Activated gamma-delta T cell (primary cell): Measurements from ENCODE around the gene KIAA0753.

Experiments
- DNase-seq: peaks from one replicate; lab custom pipeline; 2025; lab: John Stamatoyannopoulos, UW

KIAA0753 gene

DNA sequence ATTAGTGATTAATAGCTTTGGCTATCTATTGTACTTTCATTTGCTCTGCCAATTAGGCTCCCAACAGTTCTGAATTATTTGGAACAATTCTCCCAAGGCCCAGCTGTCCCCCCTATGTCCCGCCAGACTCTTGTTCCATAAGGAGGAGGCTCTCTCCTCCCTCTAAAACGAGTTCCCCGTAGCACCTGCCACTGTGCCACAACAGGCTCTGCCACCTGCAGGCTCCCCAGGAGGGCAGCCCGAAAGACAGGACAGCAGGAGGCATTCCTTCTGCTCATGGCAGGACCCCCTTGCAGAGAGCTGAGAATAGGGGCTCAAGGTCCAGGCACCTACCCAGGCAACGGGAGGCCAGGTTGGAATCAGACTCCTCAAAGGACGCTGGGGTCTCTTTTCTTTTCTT, 93.2 kb downstream of the KIAA0753 start:
- DNase-seq: no peak

DNA sequence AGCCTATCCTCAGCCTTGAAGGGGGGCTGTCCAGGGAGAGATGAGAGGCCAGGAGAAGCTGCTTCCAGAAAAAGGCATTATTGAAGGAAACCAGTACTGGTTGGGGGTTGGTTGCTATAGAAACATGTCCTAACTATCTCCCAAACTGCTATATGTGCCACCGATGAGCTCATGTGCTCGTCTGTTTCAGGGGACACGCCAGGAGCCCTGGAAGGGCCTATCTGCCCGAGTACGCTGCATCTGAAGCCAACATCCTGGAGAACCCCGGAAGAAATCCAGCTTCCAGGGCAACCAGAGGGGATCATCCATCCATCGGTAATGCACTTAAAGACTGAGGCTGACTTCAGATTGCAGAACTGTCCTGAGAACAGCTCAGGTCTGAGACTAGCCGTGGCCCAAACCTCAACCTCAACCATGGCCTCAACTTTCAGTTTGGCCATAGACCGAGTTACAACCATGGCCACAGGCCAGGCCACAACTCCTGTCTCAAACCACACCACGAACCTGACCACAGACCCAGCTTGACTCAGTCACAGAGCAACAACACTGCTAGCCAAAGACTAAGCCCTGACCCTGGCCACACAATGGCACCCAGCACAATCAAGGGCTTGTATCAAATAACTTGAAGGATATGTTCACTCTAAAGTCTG, 94.3 kb downstream of the KIAA0753 start:
- DNase-seq: no peak

DNA sequence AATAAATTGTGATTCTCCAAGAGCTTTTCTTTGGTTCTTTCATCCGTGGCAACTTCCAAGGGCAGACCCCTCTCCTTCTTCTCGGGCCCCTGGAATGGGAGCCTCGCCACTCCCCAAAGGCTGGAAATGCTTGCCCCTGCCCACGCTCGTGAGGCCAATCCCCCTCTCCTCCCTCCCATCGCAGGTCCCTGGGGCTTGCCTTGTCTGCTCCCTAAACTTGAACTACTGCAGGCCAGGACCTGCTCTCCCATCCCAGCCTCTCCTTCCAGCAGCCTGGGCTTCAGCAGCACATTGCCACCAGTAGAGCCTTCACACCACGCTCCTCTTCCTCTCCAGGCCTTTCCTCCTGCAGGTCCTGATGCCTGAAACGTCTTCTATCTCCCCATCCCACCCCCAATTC, 95.2 kb downstream of the KIAA0753 start:
- no peak for DNase-seq

DNA sequence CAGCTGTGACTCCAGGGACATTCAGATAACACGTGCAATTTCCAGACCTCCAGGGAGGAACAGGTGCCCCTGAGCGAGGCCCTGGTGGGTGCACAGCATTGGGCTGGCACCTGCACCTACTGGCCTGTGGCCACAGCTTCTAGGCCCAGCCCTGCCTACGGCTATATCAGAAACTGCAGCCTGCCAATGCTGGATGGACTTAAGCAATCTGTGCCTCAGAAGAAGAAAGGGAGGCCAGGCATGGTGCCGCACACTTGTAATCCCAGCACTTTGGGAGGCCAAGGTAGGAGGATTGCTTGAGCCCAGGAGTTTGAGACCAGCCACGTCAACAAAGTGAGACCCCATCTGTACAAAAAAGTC, 96.5 kb downstream of the KIAA0753 start:
- no peak for DNase-seq

DNA sequence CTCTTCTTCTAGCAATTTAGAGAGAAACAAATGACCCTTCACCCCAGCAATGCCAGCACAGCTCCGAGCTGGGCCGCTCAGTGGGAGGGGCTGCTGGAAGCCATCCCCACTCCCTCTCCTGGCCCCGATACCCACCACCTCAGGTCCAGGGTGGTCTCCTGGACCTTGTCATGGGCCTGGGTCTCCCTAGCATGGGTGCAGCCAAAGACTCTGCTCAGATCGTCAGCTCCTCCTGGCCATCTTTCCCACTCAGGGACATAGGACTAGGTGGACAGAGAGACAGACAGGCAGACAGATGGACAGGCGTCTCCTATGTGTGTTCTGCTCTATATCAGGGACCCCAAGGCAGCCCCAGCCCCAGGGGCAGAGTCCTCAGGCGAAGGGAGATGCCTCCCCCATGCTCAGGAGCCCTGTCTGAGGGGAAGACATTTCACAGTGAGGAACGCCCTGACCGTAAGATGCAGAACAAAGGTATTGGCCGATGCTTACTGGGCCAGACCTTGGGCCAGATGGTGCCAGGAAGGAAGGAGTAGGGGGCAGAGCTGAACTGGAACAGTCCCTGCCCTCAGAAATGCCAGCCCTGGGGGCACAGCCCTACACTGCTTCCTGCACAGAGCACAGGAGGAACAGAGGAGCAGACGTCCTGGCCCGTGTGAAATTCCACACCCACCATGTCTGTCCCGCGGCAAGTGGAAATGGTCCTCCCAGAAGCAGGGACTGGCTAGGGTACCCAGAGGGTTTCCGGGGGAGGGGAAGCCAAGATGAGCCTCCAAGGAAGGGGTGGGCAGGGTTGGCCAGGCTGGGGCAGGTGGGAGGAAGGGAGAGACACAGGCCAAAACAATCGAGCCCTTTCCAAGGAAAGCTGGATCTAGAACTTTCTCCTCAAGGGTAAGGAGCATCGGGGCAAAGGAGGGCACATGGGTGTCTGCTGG, 97.2 kb downstream of the KIAA0753 start:
- no peak for DNase-seq

DNA sequence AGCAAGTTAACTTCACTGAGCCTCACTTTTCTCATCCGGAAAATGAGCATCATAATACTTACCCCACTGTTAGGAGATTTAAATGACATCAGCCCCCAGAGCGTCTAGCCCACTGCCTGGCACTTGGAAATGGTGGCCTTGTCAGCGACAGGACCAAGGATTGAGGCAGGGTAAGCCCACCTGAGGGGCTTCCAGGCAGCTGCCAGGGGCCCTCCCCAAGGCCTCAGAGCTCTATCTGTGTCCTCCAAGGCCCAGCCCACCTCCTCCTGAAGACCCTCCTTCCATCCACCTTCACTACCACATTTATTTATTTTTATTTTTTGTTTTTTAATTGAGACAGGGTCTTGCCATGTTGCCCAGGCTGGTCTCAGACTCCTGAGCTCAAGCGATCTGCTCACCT, 97.9 kb downstream of the KIAA0753 start:
- DNase-seq: no peak

DNA sequence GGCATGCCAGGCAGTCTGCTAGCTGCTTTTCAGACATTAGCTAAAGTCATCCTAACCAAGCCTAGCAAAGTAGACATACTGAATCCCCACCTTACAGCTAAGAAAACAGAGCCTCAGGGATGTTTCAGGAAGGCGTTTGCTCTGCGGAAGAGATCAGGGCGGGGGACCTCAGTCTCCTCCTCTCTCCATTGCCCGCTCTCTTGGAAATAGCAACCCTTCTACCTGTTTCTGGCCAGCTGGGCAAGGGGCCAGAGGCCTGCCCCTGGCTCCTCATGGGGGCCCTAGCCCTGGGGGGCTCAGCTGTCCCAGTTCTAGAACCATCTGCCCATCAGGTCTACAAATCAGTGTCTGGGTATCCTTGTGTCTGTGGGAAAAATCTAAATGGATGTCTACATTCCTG, 98.6 kb downstream of the KIAA0753 start:
- DNase-seq: no peak

DNA sequence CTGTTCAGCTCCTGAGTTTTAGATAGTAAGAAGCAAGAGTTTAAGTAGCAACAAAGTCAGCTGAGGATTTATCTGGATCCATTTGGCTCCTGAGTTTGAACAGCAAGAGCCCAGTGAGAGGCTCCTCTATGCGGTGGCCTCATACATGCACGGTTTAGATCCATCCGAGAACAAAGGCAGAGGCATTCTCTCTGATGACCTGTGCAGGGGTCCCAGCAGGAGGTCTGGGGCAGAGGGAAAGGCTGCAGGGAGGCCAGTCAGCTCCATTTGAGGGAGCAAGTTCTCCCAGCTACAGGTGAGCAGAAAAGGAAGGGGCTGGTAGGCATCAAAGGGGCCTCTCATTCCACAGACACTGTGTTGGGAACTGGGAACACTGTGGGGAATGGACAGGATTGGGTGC, 100.6 kb downstream of the KIAA0753 start:
- no peak for DNase-seq

DNA sequence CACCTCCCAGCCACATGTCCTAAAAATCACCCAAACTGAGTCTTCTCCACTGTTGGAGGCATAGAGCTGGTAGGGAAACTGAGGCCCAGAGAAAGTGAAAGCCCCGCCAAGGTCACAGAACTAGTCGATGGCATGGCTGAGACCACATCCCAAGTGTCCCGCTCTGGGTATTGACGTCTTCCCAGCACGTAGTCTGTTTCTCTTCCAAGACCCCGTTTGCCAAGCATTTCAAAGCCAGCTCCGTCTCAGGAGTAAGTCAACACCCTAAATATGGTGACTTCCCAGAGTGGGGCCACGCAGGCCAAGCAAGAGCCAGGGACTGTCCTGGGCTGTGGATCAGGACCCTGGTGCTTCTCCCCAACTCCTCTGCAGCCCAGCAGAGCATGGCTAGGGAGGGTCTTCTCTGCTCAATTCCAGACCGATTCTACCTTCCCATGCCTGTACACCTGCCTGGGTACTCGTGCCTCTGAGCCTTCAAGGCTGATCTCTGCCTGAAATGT, 103.9 kb downstream of the KIAA0753 start:
- no peak for DNase-seq

DNA sequence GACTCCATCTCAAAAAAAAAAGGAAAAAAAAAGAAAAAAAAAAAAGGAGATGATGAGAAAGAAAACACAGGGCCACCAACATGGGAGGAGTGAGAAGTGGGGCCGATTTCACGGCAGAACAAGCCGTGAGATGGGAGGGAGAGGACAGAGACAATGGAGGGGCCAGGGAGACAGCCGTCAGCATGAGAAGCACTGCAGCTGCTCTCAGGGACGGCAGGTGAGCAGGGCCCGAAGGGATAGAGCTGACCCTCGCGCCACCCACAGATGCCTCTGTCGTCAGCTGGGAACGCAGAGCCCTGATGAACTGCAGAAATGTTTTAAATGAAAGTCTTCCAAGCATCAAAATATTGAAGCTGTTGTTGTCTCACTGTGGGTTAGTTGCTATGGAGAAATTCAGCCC, 104.5 kb downstream of the KIAA0753 start:
- no peak for DNase-seq

DNA sequence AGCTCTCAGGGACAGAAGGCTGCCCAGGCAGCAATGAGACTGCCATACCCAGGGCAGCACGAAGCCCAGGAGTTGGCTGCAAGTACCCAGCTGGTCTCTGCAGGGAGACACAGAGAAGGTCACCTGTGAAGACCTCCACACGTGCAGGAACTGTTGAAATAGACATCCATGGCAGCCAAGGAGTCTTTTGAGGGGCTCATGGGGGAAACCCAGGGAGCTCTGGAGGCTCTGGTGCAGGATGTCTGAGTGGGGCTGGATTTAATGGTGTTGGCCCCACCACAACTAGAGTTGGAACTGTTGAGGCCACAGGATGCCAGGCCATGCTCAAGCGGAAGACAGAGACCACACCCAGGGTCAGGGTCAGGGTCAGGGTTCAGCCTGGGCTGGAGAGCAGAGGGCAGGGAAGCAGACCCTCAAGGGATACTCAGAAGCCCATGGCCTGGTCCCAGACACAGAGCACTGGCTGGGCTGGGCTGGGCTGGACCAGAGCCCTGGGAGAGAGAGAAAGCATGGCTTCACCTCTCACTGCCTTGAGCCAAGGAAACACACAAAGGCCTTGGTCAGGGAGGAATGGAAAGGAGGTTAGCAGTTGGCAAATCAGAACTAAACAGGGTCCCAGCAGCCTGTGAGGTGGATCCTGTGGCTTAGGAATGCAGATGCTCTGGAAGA, 105.5 kb downstream of the KIAA0753 start:
- no peak for DNase-seq

DNA sequence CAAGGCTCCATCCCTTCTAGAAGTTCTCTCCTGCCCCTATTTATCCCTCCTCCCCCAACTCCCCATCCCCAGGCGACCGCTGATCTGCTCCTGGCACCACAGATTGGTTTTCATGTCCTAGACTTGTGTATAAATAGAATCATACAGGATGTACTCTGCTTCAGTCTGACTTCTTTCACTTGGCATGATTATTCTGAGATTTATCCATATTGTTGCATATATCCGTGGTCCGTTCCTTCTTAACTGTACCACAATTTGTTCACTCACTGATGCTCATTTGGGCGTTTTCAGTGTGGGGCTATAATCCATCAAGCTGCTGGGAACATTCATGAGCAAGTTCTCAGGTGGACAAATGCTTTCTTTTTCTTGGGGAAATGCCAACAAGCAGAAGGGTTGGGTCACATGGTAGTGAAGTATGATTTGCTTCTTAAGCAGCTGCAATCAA, 108.0 kb downstream of the KIAA0753 start:
- no peak for DNase-seq

DNA sequence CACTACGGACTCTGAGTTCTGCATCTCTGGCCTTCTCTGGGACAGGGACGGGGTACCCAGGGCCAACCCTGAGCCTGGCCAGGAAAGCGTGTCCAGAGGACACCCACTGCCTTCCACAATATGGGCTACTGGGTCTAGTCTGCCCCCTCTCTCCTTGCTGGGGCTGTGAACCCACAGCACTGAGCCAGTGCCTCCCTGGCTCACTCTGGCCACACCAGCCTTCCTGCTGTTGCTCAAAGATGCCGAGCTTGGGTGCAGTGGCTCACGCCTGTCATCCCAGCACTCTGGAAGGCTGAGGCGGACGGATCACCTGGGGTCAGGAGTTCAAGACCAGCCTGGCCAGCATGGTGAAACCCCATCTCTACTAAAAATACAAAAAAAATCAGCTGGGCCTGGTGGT, 108.9 kb downstream of the KIAA0753 start:
- DNase-seq: no peak

DNA sequence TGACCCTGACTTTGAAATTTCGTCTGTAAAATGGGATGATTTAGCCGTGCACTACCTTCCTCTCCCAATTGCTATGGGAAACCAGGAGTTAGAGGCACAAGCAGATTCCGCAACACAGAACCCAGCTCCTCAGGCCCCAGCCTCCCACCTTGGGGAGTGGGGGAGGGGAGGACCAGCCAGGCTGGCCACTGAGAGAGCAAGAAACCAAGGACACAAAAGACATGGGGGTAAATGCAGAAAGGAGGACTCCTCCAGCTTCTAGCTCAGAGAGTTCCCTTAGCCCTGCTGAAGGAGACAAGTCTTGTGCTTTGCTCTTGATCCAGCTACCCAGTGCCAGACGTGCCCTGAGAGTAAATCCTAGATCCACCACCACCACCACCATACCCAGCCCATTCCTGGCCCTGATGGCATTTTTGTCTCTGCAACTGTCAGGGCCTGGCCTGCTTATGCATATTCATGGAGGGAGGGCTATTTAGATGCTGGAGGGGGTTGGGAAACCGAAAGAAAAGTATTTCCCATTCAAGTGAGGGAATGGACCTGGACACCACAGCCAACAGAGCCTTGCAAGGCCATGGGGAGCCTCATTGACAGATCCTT, 110.1 kb downstream of the KIAA0753 start:
- no peak for DNase-seq

DNA sequence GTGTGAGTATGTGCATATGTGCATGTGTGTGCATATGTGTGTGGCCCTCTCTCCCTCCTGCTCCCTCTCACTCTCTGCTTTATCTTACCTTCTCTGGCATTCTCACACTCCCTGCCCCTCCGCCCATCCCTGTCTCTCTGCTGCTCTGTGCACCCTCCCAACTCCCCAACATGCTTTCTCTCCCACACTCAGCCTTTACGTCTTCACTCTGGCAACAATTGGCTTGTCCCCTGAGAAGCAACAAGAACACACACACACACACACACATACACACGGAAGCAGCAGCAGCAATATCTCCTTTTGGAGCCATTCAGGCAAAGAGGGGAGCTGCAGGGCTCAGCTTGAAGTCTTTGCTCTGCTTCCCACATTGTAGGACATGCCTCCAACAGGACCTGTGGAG, 112.0 kb downstream of the KIAA0753 start:
- DNase-seq: no peak
